ENCODE results near the gene SFT2D2. TPM values are rescaled to one million over a fixed set of nuclear protein-coding genes. Genes with fewer than 3 reads are reported as not detected.

Gene SFT2D2
- total RNA-seq, 1 experiment from 2014 or later: 32.1 TPM

DNA sequence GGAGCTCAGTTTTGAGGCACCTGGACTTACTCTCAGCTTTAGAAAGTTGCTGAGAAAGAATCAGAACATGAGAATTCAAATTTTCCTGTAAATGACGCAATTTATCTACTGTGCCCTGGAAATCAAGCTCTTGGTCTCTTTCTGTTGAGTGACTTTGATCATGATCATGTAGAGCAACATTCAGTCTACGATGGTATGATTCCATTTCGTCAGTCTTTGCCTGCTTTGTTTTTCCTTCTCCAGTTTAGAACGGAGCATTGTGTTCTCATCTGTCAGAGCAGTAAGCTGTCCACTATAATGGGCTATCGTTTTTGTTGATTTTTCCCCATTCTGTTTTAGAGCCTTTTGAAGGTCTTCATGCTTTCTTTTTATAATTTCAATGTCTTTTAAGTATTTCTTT, 20.7 kb downstream of the SFT2D2 start:
- no CpG with 5 or more reads among the region's 5 CpGs for WGBS (ENCODE audit: extremely low coverage, insufficient read length, low lambda C conversion rate)
- no peak overlapping the region for H2BK12ac ChIP-seq (ENCODE audit: insufficient read length, low read depth, low read length)
- no peak overlapping the region for H3K4me2 ChIP-seq (ENCODE audit: insufficient read depth, insufficient read length, low read length)
- no peaks in the 10 kb centered on the region for H4K20me1 ChIP-seq (ENCODE audit: control insufficient read depth, insufficient read depth, insufficient read length)
- H3K4me1 ChIP-seq (ENCODE audit: insufficient read depth, low read length): no peaks in the 10 kb centered on the region
- H3K9me3 ChIP-seq (ENCODE audit: control insufficient read depth, low read depth, low read length): no peaks in the 10 kb centered on the region
- no peak overlapping the region for H3T11ph ChIP-seq (ENCODE audit: low read length)
- H2BK20ac ChIP-seq (ENCODE audit: low read depth, low read length, poor library complexity, severe bottlenecking): no peak overlapping the region
- Mint-ChIP-seq H3K27ac (no peak overlapping the region), H3K4me3 (no peak overlapping the region), H3K36me3 (ENCODE audit: insufficient read depth in 1 of 3, low read depth in 3 of 3) (peaks cover 11 to 68% (median 51%) of the 10 kb centered on the region in 3 experiments; a peak in 6 of 7 replicates), H3K4me1 (peaks cover 21% of the 10 kb centered on the region in 2 experiments), H3K27me3 (ENCODE audit: low read depth) (no peaks in the 10 kb centered on the region), H3K9me3 (no peaks in the 10 kb centered on the region)
- no peak overlapping the region for H3K56ac ChIP-seq (ENCODE audit: insufficient read length, low read depth, low read length)
- no peaks in the 10 kb centered on the region for H3K79me1 ChIP-seq (ENCODE audit: insufficient read depth, low read depth, low read length, poor library complexity, severe bottlenecking)
- H3K79me2 ChIP-seq (ENCODE audit: insufficient read depth, low read length): no peaks in the 10 kb centered on the region
- H2BK5ac ChIP-seq (ENCODE audit: insufficient read length, low read length): no peak overlapping the region
- TF ChIP-seq, protein P1, sequence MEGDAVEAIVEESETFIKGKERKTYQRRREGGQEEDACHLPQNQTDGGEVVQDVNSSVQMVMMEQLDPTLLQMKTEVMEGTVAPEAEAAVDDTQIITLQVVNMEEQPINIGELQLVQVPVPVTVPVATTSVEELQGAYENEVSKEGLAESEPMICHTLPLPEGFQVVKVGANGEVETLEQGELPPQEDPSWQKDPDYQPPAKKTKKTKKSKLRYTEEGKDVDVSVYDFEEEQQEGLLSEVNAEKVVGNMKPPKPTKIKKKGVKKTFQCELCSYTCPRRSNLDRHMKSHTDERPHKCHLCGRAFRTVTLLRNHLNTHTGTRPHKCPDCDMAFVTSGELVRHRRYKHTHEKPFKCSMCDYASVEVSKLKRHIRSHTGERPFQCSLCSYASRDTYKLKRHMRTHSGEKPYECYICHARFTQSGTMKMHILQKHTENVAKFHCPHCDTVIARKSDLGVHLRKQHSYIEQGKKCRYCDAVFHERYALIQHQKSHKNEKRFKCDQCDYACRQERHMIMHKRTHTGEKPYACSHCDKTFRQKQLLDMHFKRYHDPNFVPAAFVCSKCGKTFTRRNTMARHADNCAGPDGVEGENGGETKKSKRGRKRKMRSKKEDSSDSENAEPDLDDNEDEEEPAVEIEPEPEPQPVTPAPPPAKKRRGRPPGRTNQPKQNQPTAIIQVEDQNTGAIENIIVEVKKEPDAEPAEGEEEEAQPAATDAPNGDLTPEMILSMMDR (conservative IDR thresholded peaks at IDR 0.05): no peak
- H3K14ac ChIP-seq (ENCODE audit: insufficient read depth, low read length): no peak overlapping the region
- no peaks in the 10 kb centered on the region for H3K23me2 ChIP-seq (ENCODE audit: insufficient read length, low read depth, low read length, poor library complexity, severe bottlenecking)
- no peak overlapping the region for H3K23ac ChIP-seq (ENCODE audit: insufficient read length, low read depth, low read length)
- no peak overlapping the region for H2AFZ ChIP-seq (ENCODE audit: low read length)
- DNase-seq: no peak
- H4K5ac ChIP-seq (ENCODE audit: insufficient read length, low read depth, low read length): no peak overlapping the region
- no peak overlapping the region for H3K9ac ChIP-seq (ENCODE audit: extremely low read depth, insufficient read length, low read length)
- H4K8ac ChIP-seq (replicated peaks; ENCODE audit: insufficient read length, low read depth, low read length): no peak overlapping the region
- H3K4ac ChIP-seq (ENCODE audit: low read depth, low read length): no peak overlapping the region
- H2BK120ac ChIP-seq (ENCODE audit: low read depth, low read length, poor library complexity, severe bottlenecking): no peak overlapping the region
- no peak overlapping the region for H3K27ac ChIP-seq (ENCODE audit: insufficient read length, low read depth, low read length)
- no peak overlapping the region for H2BK15ac ChIP-seq (ENCODE audit: low read depth, low read length)
- no peak overlapping the region for H2AK5ac ChIP-seq (ENCODE audit: insufficient read length, low read length)
- H3K27me3 ChIP-seq (ENCODE audit: insufficient read depth, low read length): no peaks in the 10 kb centered on the region
- no peak overlapping the region for H3K18ac ChIP-seq (ENCODE audit: insufficient read length, low read depth, low read length)
- no peak overlapping the region for H4K91ac ChIP-seq (ENCODE audit: insufficient read length, low read depth, low read length)

Measured in H9 (cell line).